Lower leg skin (tissue), 4 donors: Measurements from ENCODE around the gene UBE2B. TPM values are rescaled to one million over a fixed set of nuclear protein-coding genes. Genes with fewer than 3 reads are reported as not detected.

Experiments
- DNase-seq, 2 donors: peaks; one replicate each; pipeline ENCODE4 v3.0.0-alpha.2; 2019; ENCODE audit warnings: low spot score in 2 of 2
- H3K4me3 ChIP-seq: fragments of 200-600 bp; sonication (generic); 2 replicates; pipeline ENCODE4 v1.5.1; 2017; ENCODE audit warnings: mild to moderate bottlenecking, low read depth; ENCODE audit not compliant: poor library complexity, severe bottlenecking
- CTCF ChIP-seq, 3 donors: fragments of 450-650 bp; IDR thresholded peaks; one replicate each; pipeline ENCODE4 v1.5.1; 2016; ENCODE audit warnings: antibody characterized with exemption in 3 of 3, mild to moderate bottlenecking in 3 of 3, moderate library complexity in 2 of 3
- POLR2A ChIP-seq, 2 donors: fragments of 450-650 bp; IDR thresholded peaks; one replicate each; pipeline ENCODE4 v1.6.1; 2016 to 2017; ENCODE audit warnings: antibody characterized with exemption in 2 of 2, mild to moderate bottlenecking in 1 of 2, moderate library complexity in 1 of 2
- WGBS, 2 donors: methylation state at CpG; one replicate each; pipeline ENCODE4 v1.1.5; 2018; 5-methylcytosine and 5-hydroxymethylcytosine counted together
- intact Hi-C: fragments of 100-400 bp; cut with DNase I; formaldehyde crosslinking; loops from one replicate; pipeline ENCODE4 v1.15.0; 2023; ENCODE audit warnings: low total_unique reads
- total RNA-seq, 4 donors: library from RNA; depleted of rRNA; stranded (reverse); fragments of >200 nt; gene quantifications; one replicate each; pipeline ENCODE4 v1.1.0, GENCODE V29; 2016

Gene UBE2B
- total RNA-seq, 4 donors from 2014 or later, result 29.6 to 66.2 (median 43.5) TPM

DNA sequence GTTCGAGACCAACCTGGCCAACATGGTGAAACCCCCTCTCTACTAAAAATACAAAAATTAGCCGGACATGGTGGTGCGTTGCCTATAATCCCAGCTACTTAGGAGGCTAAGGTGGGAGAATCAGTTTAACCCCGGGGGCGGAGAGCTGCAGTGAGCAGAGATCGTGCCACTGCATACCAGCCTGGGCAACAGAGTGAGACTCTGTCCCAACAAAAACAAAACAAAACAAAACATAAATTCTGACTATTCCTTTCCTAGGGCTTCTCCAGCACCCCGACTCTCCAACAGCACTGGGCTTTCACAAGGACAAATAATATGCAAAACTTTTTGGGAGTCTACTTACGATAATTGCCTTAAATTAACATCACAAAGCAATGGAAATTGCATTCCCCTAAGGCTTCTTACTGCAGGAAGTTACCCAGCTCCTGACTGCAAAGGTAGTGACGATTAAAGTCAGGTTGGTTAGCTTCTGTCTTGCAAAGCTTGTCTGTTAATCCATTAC, 56.2 kb downstream of the UBE2B start:
- intact Hi-C loops, result no loop called here
- H3K4me3 ChIP-seq, result no peak overlapping the region
- no peak for DNase-seq
- WGBS, 2 donors, result 49 to 55% methylated on average over 9 of the region's 9 CpGs
- TF ChIP-seq POLR2A (IDR thresholded peaks at IDR 0.05), result no peak
- TF ChIP-seq CTCF (IDR thresholded peaks at IDR 0.05), result no peak

DNA sequence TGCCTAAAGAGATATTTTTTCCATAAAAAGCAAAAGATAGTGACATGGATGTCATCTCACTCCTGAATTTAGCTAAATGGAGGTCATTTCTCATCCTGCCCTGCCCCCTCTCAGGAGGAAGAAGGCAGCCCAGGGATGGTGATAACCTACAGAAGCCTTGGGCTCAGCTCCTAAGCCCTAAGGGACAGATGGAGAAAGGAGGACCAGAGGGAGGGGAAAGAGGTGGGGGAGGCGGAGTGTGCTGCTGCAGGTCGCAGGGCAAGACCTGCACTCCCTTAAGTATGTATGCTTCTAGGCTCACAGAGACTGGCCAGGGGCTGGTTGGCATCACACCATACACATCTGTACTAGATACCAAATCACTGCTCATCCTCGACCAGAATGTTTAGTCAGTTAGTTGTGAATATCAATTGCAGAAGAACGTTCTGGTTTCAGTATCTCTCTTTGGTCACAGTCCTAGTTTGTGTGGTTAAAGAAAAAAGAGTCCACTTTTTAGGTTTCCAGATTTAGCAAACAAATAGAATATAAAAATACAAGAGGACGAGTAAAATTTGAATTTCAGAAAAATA, 58.7 kb downstream of the UBE2B start:
- no peak overlapping the region for H3K4me3 ChIP-seq
- intact Hi-C loops, result no loop called here
- no peak for TF ChIP-seq CTCF (IDR thresholded peaks at IDR 0.05)
- TF ChIP-seq POLR2A (IDR thresholded peaks at IDR 0.05), result no peak
- 64 to 73% methylated on average over 5 of the region's 5 CpGs for WGBS, 2 donors
- no peak for DNase-seq

DNA sequence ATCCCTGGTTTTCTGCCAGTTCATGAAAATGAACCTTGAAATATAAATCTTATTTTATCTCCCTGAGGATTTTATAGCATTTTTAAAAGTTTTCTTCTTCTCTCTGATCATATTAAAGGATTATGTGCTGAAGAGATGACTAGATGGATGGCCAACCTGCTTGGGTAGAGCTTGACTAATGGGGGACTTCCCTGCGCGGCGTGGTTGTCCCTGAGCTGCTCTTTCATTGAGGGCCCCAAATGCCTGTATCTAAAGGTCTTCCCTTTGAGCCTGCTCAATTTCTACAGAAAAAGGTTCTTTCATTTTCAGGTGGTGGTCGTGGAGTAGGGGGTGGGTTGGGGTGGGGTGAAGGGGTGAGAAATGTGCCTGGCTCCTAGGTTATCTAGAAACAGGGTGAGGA, 60.8 kb downstream of the UBE2B start:
- intact Hi-C loops, result no loop called here
- WGBS, 2 donors, result 88 to 91% methylated on average over 4 of the region's 4 CpGs
- TF ChIP-seq POLR2A (IDR thresholded peaks at IDR 0.05) (no peak), CTCF (IDR thresholded peaks at IDR 0.05) (no peak)
- no peak overlapping the region for H3K4me3 ChIP-seq
- no peak for DNase-seq

DNA sequence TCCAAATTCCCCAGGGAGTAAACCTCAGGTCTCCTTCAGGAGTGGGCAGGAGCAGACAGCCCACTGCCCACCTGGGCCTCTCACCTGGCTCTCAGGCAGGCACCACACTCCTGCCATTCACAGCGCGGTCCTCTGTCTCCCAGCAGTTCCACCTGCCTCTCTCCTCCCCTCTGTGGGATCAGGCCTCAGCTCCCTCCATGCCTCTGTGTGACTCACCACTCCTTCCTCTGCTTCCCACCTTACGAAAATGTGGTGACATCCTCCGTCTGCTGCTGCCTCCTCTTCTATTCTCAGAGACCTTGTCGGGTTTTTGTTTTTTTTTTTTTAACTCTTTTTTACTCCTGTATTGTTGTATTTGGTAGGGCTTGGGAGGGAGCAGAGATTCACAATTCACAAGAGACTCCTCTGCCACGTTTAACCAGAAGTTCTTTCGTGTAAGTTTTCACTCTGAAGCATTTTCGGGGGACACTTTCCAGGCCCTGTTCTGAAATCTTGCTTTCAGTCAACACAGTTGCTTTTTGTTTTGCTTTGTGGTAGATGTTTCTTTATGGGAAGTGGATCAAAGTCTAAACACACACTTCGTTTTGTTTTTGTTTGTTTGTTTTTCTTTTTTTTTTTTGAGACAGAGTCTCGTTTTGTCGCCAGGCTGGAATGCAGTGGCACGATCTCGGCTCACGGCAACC, 61.4 kb downstream of the UBE2B start:
- WGBS, 2 donors, result 82 to 86% methylated on average over 14 of the region's 14 CpGs
- intact Hi-C loops, result no loop called here
- H3K4me3 ChIP-seq, result no peak overlapping the region
- no peak for DNase-seq
- no peak for TF ChIP-seq POLR2A (IDR thresholded peaks at IDR 0.05)
- TF ChIP-seq CTCF (IDR thresholded peaks at IDR 0.05), result no peak

GRCh38 chr5:134435560-134435959, 64.2 kb downstream of the UBE2B start:
- TF ChIP-seq POLR2A (IDR thresholded peaks at IDR 0.05) (no peak), CTCF (IDR thresholded peaks at IDR 0.05) (no peak)
- WGBS, 2 donors, result 66 to 72% methylated on average over 2 of the region's 2 CpGs

More at GRCh38 chr5:134435560-134435959, 64.2 kb downstream of the UBE2B start:
- DNase-seq, result no peak
- H3K4me3 ChIP-seq, result no peak overlapping the region
- intact Hi-C loops, result no loop called here
